MM.1S (cell line): ENCODE results near the gene NEDD4.

Experiments used
- EZH2 ChIP-seq: fragments of 300-600 bp; sonication (generic); optimal IDR thresholded peaks from 2 replicates; pipeline ENCODE3; 2017; ENCODE audit warnings: low read depth, mild to moderate bottlenecking, antibody characterized with exemption, low read length, mixed read lengths
- EZH2phosphoT487 ChIP-seq: fragments of 300-600 bp; sonication (generic); IDR thresholded peaks from 2 replicates; pipeline ENCODE4 v1.6.1; 2018; ENCODE audit warnings: antibody characterized with exemption, low read length
- TF ChIP-seq, protein P1 (sequence below): fragments of 300-600 bp; sonication (generic); IDR thresholded peaks from 2 replicates; pipeline ENCODE4 v1.5.1; 2016; ENCODE audit warnings: antibody characterized with exemption, low read length, mixed read lengths

DNA sequence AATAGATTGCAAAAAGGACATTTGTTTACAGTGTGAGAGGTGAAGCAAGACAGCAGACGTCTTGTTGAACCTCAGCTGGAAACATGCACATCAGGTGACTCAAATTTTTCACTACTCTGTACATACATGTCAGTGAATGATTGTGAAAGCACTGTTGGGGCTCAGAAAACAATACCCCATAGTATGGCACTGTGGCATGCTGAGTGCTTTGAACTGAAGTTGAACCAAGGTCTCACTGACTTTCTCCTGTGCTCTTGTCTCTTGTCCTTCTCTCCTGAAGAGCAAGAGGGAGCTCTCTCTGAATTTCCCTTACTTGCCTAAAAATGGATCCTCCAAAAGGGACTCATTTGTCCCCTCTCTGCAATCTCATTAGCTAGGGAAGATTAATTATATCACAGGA, 24.5 kb upstream of the NEDD4 start:
- TF ChIP-seq, protein P1, sequence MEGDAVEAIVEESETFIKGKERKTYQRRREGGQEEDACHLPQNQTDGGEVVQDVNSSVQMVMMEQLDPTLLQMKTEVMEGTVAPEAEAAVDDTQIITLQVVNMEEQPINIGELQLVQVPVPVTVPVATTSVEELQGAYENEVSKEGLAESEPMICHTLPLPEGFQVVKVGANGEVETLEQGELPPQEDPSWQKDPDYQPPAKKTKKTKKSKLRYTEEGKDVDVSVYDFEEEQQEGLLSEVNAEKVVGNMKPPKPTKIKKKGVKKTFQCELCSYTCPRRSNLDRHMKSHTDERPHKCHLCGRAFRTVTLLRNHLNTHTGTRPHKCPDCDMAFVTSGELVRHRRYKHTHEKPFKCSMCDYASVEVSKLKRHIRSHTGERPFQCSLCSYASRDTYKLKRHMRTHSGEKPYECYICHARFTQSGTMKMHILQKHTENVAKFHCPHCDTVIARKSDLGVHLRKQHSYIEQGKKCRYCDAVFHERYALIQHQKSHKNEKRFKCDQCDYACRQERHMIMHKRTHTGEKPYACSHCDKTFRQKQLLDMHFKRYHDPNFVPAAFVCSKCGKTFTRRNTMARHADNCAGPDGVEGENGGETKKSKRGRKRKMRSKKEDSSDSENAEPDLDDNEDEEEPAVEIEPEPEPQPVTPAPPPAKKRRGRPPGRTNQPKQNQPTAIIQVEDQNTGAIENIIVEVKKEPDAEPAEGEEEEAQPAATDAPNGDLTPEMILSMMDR, result no peak
- TF ChIP-seq EZH2, result no peak
- no peak for TF ChIP-seq EZH2phosphoT487
